Measurements from ENCODE around the gene ATP2A1.

The ATP2A1 gene

GRCh38 chr16:28876973-28877654 lies 1.2 kb upstream of the ATP2A1 start:
- no peak overlapping the region for H3K4me2 ChIP-seq (ENCODE audit: insufficient read depth, low read length)

GRCh38 chr16:28877655-28878000 lies 660 bp upstream of the ATP2A1 start:
- no peak overlapping the region for H3K27ac ChIP-seq (ENCODE audit: low read length)
- no peak overlapping the region for H3K4me3 ChIP-seq (ENCODE audit: low read depth in 1 of 2, low read length in 2 of 2)
- DNase-seq (no peak), ATAC-seq (ENCODE audit: insufficient read depth, low read depth) (no peak)
- no peaks in the 10 kb centered on the region for H3K27me3 ChIP-seq (ENCODE audit: insufficient read depth, low read length, poor library complexity)
- no peaks in the 10 kb centered on the region for H4K20me1 ChIP-seq (ENCODE audit: insufficient read depth, low read length)
- no peaks in the 10 kb centered on the region for H3K9me3 ChIP-seq (ENCODE audit: insufficient read depth, low read length, severe bottlenecking)
- peaks cover 7% of the 10 kb centered on the region for H3K79me2 ChIP-seq (ENCODE audit: insufficient read depth, low read length)
- peaks cover 20% of the 10 kb centered on the region for H3K36me3 ChIP-seq (ENCODE audit: insufficient read depth, low read length)
- H3K9ac ChIP-seq (ENCODE audit: low read depth, low read length) = no peak overlapping the region
- peak overlapping the region; percentile 74; the same call in 1 of the 2 replicates for H3K4me2 ChIP-seq (ENCODE audit: insufficient read depth, low read length)
- H3K4me1 ChIP-seq (ENCODE audit: insufficient read depth, low read length) = peaks cover 23% of the 10 kb centered on the region
- no peak overlapping the region for H2AFZ ChIP-seq (ENCODE audit: low read depth, low read length)
- TF ChIP-seq CTCF (IDR thresholded peaks at IDR 0.05; ENCODE audit: borderline replicate concordance, extremely low read depth, low read length, poor library complexity, severe bottlenecking) = no peak

More at GRCh38 chr16:28876973-28877654, 1.2 kb upstream of the ATP2A1 start:
- Histone ChIP-seq H3K9me3 (ENCODE audit: insufficient read depth, low read length, severe bottlenecking) (no peaks in the 10 kb centered on the region), H4K20me1 (ENCODE audit: insufficient read depth, low read length) (0 out of 2 replicates have a peak, but pooled peaks cover under 1% of the 10 kb centered on the region), H3K4me1 (ENCODE audit: insufficient read depth, low read length) (peaks cover 23% of the 10 kb centered on the region), H3K27me3 (ENCODE audit: insufficient read depth, low read length, poor library complexity) (no peaks in the 10 kb centered on the region), H3K4me3 (ENCODE audit: low read depth in 1 of 2, low read length in 2 of 2) (no peak overlapping the region), H2AFZ (ENCODE audit: low read depth, low read length) (no peak overlapping the region), H3K79me2 (ENCODE audit: insufficient read depth, low read length) (peaks cover 7% of the 10 kb centered on the region), H3K9ac (ENCODE audit: low read depth, low read length) (no peak overlapping the region), H3K27ac (ENCODE audit: low read length) (no peak overlapping the region), H3K36me3 (ENCODE audit: insufficient read depth, low read length) (peaks cover 25% of the 10 kb centered on the region)
- TF ChIP-seq CTCF (IDR thresholded peaks at IDR 0.05; ENCODE audit: borderline replicate concordance, extremely low read depth, low read length, poor library complexity, severe bottlenecking) (no peak), EZH2 (IDR thresholded peaks at IDR 0.05; ENCODE audit: borderline replicate concordance, low read depth, low read length, severe bottlenecking) (no peak)
- DNase-seq (peak; percentile 43), ATAC-seq (ENCODE audit: insufficient read depth, low read depth) (0 out of 3 replicates have a peak, but pooled peaks have one; percentile 11)

GRCh38 chr16:28879261-28879840 lies 1.1 kb downstream of the ATP2A1 start:
- Histone ChIP-seq H3K79me2 (ENCODE audit: insufficient read depth, low read length) (peaks cover 7% of the 10 kb centered on the region), H3K4me3 (ENCODE audit: low read depth in 1 of 2, low read length in 2 of 2) (peak overlapping the region; percentile 65 to 68), H3K9me3 (ENCODE audit: insufficient read depth, low read length, severe bottlenecking) (no peaks in the 10 kb centered on the region), H3K27ac (ENCODE audit: low read length) (peak overlapping the region; percentile 64), H3K36me3 (ENCODE audit: insufficient read depth, low read length) (peaks cover 4% of the 10 kb centered on the region), H3K9ac (ENCODE audit: low read depth, low read length) (peak overlapping the region; percentile 75), H3K27me3 (ENCODE audit: insufficient read depth, low read length, poor library complexity) (no peaks in the 10 kb centered on the region), H3K4me2 (ENCODE audit: insufficient read depth, low read length) (peak overlapping the region; percentile 74), H2AFZ (ENCODE audit: low read depth, low read length) (peak overlapping the region; percentile 89), H3K4me1 (ENCODE audit: insufficient read depth, low read length) (peaks cover 23% of the 10 kb centered on the region), H4K20me1 (ENCODE audit: insufficient read depth, low read length) (no peaks in the 10 kb centered on the region)
- DNase-seq = no peak
- ATAC-seq (ENCODE audit: insufficient read depth, low read depth) = peak; percentile 52
- no peak for TF ChIP-seq EZH2 (IDR thresholded peaks at IDR 0.05; ENCODE audit: borderline replicate concordance, low read depth, low read length, severe bottlenecking)
- TF ChIP-seq CTCF (IDR thresholded peaks at IDR 0.05; ENCODE audit: borderline replicate concordance, extremely low read depth, low read length, poor library complexity, severe bottlenecking) = no peak
